Measurements from ENCODE around the gene PDIA5.
"Not testable (repeated sequence)": the region's sequence is repeated elsewhere in the genome, so short reads cannot be mapped to it uniquely, and the experiment has no call there.

PDIA5 gene

GRCh38 chr3:123151853-123152420 lies 85.1 kb downstream of the PDIA5 start:
- not testable (repeated sequence) for FAIRE-seq

DNA sequence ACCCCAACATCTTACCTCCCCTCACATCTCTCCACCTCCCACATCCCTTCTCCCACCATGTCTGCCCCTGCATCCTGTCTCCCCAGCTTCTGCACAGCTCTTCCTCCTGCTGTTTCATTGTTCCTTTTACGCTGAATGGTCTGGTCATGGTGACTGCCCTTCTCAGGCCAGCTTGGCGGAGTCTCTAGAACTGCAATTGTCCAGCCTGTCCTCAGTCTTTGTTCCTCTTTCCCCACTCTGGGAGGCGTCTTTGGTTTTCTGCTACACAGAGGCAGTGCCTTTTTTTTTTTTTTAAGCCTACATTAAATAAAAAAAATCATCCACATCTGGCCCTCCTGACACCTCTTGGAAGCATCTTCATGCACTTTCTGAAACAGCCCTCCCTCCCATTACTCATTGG lies 85.9 kb downstream of the PDIA5 start:
- FAIRE-seq = no peak

DNA sequence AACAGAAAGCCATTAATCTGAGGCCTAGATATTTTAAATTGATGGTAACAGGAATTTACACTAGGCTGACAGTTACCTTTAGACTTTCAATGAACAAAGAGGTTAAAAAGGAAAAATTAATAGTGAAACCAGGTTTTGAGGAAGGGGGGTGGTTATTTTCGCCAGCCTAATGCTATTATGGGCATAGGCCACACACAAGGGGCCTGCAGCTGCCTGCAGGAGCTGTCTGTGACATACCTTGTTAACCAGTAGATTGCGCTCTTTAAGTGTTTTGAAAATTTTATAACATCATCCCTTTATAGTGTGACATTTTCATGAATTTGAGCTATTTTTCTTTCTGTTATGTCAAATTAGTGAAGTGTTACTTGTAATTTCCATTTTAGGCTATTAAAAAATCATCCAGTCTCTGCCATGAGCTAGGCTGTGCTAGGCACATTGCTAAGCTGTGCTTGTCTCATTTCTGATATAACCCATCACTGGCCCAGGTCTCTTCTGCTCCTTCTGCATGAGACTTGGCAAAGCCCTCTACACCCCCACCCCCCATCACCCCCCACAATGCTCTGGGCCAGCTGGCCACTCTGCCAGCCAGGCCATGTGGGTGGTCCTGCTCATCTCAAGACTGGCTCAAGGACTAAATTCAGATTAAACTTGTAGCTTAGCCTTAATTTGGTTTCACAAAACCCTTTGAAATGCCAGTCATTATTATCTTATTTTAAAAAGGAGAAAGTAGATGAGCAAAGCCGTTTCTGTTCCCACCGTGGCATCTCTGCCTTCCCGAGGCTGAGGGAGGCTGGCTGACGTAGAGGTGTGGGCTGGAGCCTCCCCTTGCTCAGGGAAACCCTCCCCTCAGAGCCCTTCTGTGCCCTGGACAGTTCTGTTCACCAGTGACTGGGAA lies 86.5 kb downstream of the PDIA5 start:
- FAIRE-seq = no peak

GRCh38 chr3:123154020-123154985 lies 87.5 kb downstream of the PDIA5 start:
- no peak for FAIRE-seq

DNA sequence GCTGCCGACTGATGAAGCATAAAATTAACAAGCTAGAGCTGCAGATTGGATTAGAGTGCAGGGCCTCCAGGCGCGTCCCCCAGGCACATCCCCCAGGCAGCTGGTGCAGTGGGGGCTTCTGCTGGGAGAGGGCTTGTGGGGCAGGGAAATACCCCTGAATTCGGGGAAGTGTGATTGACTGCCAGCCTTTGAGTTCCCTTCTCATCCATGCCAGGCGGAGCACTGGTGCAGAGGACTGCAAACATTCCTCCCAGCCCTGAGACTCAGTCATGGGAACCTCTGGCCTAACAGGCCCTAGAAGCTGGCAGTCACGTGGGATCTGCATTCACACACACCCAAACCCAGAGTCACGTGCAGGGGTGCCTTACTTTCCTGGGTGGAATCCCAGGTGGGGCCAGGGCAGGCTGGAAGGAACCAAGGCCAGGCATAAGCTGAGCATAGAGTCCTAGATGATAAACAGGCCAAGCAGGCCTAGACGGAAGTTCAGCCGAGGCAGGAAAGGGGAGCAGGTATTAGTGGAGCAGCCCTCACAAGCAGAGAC lies 88.7 kb downstream of the PDIA5 start:
- FAIRE-seq = no peak

DNA sequence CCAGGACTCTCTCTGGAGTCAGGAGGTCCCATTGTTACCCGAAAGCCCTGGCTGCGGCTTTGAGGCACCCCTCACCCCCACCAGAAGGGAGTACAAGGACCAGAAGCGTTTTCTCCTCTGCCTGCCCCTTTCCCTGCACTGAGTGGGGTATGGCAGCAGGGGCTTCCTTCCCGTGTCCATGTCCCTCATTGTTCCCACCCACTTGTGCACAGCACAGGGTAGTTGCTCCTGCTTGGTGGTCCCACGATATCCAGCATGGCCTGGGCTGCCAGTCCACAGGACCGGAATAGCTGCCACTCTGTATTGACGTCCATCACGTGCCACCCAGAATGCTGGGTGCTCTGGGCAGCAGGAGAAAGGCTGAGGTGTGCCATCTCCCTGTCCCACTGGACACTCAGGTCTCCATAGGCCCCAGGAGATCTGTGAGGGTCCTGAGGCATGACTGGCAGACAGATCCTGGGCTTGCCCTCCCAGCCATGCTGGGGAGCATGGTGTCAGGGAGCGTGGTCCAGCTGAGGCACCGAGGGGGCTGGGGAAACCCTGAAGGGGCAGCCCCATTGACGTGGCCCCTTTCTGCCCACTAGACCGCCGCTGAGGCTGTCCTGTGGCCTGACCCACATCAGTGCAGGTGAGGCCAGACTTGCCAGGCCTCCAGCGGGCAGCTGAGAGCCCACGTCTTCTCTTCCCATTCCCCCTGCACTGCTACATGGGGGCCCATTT lies 89.6 kb downstream of the PDIA5 start:
- no peak for FAIRE-seq

DNA sequence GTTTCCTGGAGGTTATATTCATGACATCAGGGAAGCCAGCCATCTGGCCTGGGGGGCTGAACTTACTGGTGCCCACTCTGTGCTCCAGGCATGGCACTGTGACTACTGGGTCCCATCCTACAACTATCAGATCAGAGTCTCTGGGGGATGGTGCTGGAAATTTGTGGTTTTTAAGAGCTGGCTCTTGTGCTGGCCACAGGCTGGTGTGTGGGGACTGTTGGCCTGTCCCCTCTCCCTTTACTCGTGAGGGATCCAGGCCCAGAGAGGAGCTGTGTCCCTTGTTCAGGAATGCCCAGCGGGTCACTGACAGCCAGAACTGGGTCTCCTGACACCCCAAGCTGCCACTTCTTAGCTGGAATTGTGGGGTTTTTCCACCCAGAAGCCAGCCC lies 90.4 kb downstream of the PDIA5 start:
- no peak for FAIRE-seq

- no peak for FAIRE-seq
These were observed 90.9 kb downstream of the PDIA5 start for GRCh38 chr3:123157598-123158287.

GRCh38 chr3:123158330-123158729 lies 91.5 kb downstream of the PDIA5 start:
- FAIRE-seq = no peak

GRCh38 chr3:123158899-123159390 lies 92.1 kb downstream of the PDIA5 start:
- FAIRE-seq = no peak

GRCh38 chr3:123159926-123160635 lies 93.3 kb downstream of the PDIA5 start:
- FAIRE-seq = no peak

DNA sequence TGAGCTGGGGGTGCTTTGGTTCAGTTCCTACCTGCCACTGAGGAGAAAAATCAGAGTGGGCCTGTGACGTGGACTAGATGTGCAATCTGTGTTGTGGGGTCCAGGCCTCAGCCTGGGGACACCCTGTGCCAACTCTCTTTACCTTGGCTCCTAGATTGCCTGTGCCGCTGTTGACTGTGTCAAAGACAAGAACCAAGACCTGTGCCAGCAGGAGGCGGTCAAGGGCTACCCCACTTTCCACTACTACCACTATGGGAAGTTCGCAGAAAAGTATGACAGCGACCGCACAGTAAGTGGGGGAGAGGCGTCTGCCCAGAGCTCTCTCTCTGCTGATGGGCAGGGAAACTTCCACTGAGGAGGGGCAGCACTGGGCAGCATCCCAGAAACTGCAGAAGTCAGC lies 94.3 kb downstream of the PDIA5 start:
- no peak for FAIRE-seq

DNA sequence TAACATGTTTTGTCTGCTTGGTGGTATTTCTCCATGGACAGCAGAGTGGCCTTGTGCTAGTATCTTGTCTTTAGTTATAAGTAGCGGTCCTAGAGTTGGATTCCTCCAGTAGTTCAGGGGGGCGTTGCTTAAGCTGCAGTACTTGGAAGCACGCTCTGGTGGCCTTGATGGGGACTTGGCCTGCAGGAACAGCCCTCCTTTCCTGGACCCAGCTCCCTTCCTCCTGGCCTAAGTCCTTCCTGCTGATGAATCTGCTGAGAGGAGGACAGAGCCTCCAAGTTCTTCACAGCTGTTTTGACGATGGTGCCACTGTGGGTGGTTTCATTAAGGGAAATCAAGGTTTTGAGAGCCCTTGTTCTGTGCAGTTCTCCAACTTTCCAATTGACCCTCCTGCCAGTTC lies 96.3 kb downstream of the PDIA5 start:
- FAIRE-seq = no peak

DNA sequence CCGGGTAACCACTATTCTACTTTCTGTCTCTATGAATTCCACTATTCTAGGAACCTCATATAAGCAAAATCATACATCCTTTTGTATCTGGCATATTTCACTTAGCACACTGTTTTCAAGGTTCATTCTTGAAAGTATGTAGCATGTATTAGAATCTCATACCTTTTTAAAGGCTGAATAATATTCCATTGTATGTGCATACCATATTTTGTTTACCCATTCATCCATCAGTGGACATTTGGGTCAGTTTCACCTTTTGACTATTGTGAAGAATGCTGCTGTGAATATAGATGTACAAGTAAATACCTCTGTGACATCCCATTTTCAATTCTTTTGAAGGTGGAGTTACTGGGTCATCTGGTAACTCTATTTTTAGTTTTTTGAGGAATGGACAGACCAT lies 98.3 kb downstream of the PDIA5 start:
- no peak for FAIRE-seq

- FAIRE-seq = no peak
These were observed 100.9 kb downstream of the PDIA5 start for GRCh38 chr3:123167686-123168085.

GRCh38 chr3:123168122-123168521 lies 101.3 kb downstream of the PDIA5 start:
- FAIRE-seq = no peak

DNA sequence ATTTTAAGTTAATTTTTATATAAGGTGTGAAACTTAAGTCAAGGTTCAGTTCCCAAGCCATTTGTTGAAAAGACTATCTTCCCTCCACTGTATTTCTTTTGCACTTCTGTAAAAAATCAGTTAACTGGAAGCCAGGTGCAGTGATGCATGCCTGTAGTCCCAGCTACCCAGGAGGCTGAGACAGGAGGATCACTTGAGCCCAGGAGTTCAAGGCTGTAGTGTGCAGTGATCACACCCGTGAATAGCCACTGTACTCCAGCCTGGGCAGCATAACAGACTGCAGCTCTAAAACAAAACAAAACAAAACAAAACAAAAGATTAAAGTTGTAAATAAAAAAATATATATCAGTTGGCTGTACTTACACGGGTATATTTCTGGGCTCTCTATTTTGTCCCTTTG lies 101.8 kb downstream of the PDIA5 start:
- FAIRE-seq = no peak

DNA sequence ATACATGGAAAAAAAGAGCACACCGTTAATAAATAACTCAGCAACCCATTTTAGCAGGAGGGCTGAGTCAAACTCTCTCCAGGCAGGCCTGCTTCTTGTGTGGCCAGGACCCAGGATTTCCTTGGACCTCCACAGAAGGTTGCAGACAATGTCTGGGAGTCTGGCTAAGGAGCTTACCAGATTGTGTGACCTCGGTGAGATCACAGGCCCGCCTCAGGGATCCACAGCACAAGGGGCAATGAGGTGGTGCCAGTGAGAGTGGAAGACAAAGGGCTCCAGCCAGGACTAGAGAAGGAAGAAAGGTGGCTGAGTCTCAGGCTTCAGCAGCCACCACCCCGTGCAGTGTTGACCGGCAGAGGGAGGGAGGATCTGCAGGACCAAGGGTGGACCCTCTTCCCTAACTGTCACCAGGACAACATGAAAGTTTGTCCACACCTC lies 102.7 kb downstream of the PDIA5 start:
- FAIRE-seq = no peak

GRCh38 chr3:123169930-123170329 lies 103.1 kb downstream of the PDIA5 start:
- no peak for FAIRE-seq

DNA sequence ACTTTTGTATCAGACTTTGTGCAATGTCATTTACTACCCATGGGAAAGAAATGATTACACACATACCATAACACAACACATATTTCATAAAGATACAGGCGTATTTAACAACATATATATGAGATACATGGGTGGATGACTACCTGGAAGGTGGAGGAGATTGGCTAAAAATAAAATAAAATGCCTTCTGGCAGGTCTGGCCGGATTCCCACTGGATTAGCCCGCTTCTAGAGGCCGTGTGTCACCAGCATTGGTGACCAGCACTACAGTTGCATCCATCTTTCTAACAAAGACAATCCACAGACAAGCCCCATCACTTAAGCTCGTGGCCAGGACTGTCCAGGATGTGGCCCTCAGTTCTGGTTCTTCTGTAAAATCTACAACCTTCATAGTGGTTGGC lies 114.0 kb downstream of the PDIA5 start:
- FAIRE-seq = no peak

GRCh38 chr3:123186695-123187094 lies 119.9 kb downstream of the PDIA5 start:
- FAIRE-seq = no peak
